Spinal cord (tissue), 10 donors: ENCODE measurements around the gene CPLX4. TPM values are rescaled to one million over a fixed set of nuclear protein-coding genes. Genes with fewer than 3 reads are reported as not detected.

ENCODE experiments used
- DNase-seq, 6 donors: peaks; one replicate each; pipeline versions ENCODE4 v3.0.0 to v3.0.0-alpha.2; 2013 to 2015; ENCODE audit warnings: low spot score in 6 of 6, low read depth in 4 of 6
- H3K27ac ChIP-seq: one replicate; pipeline ENCODE4 v1.5.1; 2013; ENCODE audit warnings: low read depth, low read length, control low read depth
- H3K27me3 ChIP-seq: one replicate; pipeline ENCODE4 v1.6.1; 2013; ENCODE audit warnings: low read length; ENCODE audit not compliant: control insufficient read depth, insufficient read depth
- H3K36me3 ChIP-seq: one replicate; pipeline ENCODE4 v1.6.1; 2013; ENCODE audit warnings: low read length; ENCODE audit not compliant: control insufficient read depth, insufficient read depth
- H3K4me1 ChIP-seq: one replicate; pipeline ENCODE4 v1.6.1; 2013; ENCODE audit warnings: low read length; ENCODE audit not compliant: control insufficient read depth, insufficient read depth
- H3K4me3 ChIP-seq: one replicate; pipeline ENCODE4 v1.5.1; 2013; ENCODE audit warnings: low read depth, low read length, control low read depth
- H3K9me3 ChIP-seq: one replicate; pipeline ENCODE4 v1.6.1; 2013; ENCODE audit warnings: low read length; ENCODE audit not compliant: control insufficient read depth, insufficient read depth
- WGBS: methylation state at CpG from one replicate; pipeline ENCODE4 v1.1.5; 2013; ENCODE audit warnings: missing lambda C conversion rate; ENCODE audit not compliant: insufficient coverage; 5-methylcytosine and 5-hydroxymethylcytosine counted together
- long read RNA-seq, 4 donors: transcript quantifications; one replicate each; lab custom pipeline, GENCODE V29; 2026
- polyA plus RNA-seq, 2 donors: library from polyadenylated mRNA; unstranded; fragments of 120-200 nt; gene quantifications; one replicate each; pipeline ENCODE4 v1.2.1, GENCODE V29; 2013; ENCODE audit not compliant: insufficient read length in 2 of 2
- total RNA-seq, 2 donors: library from RNA; depleted of rRNA in 1 of 2; stranded (reverse); fragments of 120-200 nt in 1 of 2; fragments of >200 nt in 1 of 2; gene quantifications; one replicate each; pipeline versions ENCODE4 v1.2.3 to v1.2.4, GENCODE V29; 2013 to 2014
- donor health status: healthy.

CPLX4 gene
- total RNA-seq, result under 1 TPM; 0.20 to 0.22 TPM
- under 1 TPM; 0.27 to 0.35 TPM for polyA plus RNA-seq
- long read RNA-seq, donor 1, result 0 reads
- long read RNA-seq, donor 2, result 0 reads
- long read RNA-seq, donor 3, result 0 reads
- long read RNA-seq, donor 4, result 0 reads

- no peak within 1 kb of the TSS for H3K4me3 ChIP-seq
- no CpG with 5 or more reads among the region's 4 CpGs for WGBS
- DNase-seq, result peak in 1 of 6 donors; percentile 84
- no peak within 1 kb of the TSS for H3K27ac ChIP-seq
- no peaks in the 10 kb centered on the region for H3K36me3 ChIP-seq
- no peaks in the 10 kb centered on the region for H3K27me3 ChIP-seq
- H3K4me1 ChIP-seq, result no peaks in the 10 kb centered on the region
- no peaks in the 10 kb centered on the region for H3K9me3 ChIP-seq
These were observed at the start of gene CPLX4 for GRCh38 chr18:59318460-59319050. CPLX4 (minus strand) TSS chr18:59318649; CDS start chr18:59318462, 187 bp downstream.

- peaks cover 18% of the 10 kb centered on the region for H3K27me3 ChIP-seq
These were observed 41.9 kb upstream of the CPLX4 start for GRCh38 chr18:59360381-59360780.

GRCh38 chr18:59359576-59359952, 41.1 kb upstream of the CPLX4 start:
- DNase-seq, result peak in 1 of 6 donors; percentile 9
- 0% methylated on average over 1 of the region's 4 CpGs for WGBS
- peak overlapping the region; percentile 86 for H3K4me3 ChIP-seq
- H3K4me1 ChIP-seq, result peaks cover 4% of the 10 kb centered on the region
- H3K27me3 ChIP-seq, result peaks cover 18% of the 10 kb centered on the region
- H3K27ac ChIP-seq, result no peak overlapping the region
- H3K36me3 ChIP-seq, result no peaks in the 10 kb centered on the region
- no peaks in the 10 kb centered on the region for H3K9me3 ChIP-seq

More at GRCh38 chr18:59360381-59360780, 41.9 kb upstream of the CPLX4 start:
- Histone ChIP-seq H3K27ac (no peak overlapping the region), H3K4me1 (peaks cover 4% of the 10 kb centered on the region), H3K9me3 (no peaks in the 10 kb centered on the region), H3K36me3 (no peaks in the 10 kb centered on the region), H3K4me3 (no peak overlapping the region)
- WGBS, result 92% methylated on average over 2 of the region's 3 CpGs
- peak in 1 of 6 donors; percentile 37 for DNase-seq

GRCh38 chr18:59358712-59359575, 40.5 kb upstream of the CPLX4 start, which contains the start of gene LMAN1:
LMAN1 (minus strand) TSS chr18:59359265; CDS start chr18:59359244, 21 bp downstream.
- Histone ChIP-seq H3K4me1 (peaks cover 4% of the 10 kb centered on the region), H3K27me3 (peaks cover 18% of the 10 kb centered on the region), H3K9me3 (no peaks in the 10 kb centered on the region), H3K36me3 (no peaks in the 10 kb centered on the region), H3K27ac (peak within 1 kb of the TSS; percentile 79), H3K4me3 (peak within 1 kb of the TSS; percentile 86)
- WGBS, result under 1% methylated on average over 73 of the region's 76 CpGs
- DNase-seq, result peak; percentile 84 to 98 (median 90)

- peaks cover 4% of the 10 kb centered on the region for H3K4me1 ChIP-seq
- 0% methylated on average over 5 of the region's 8 CpGs for WGBS
- H3K36me3 ChIP-seq, result no peaks in the 10 kb centered on the region
- H3K4me3 ChIP-seq, result peak overlapping the region; percentile 86
- peak overlapping the region; percentile 79 for H3K27ac ChIP-seq
- no peaks in the 10 kb centered on the region for H3K9me3 ChIP-seq
- DNase-seq, result no peak
- peaks cover 17% of the 10 kb centered on the region for H3K27me3 ChIP-seq
These were observed 39.9 kb upstream of the CPLX4 start for GRCh38 chr18:59358414-59358711.

GRCh38 chr18:59357928-59358327, 39.5 kb upstream of the CPLX4 start:
- Histone ChIP-seq H3K4me1 (peaks cover 4% of the 10 kb centered on the region), H3K9me3 (no peaks in the 10 kb centered on the region), H3K36me3 (no peaks in the 10 kb centered on the region), H3K4me3 (peak overlapping the region; percentile 86), H3K27me3 (peaks cover 13% of the 10 kb centered on the region), H3K27ac (no peak overlapping the region)
- DNase-seq, result peak in 1 of 6 donors; percentile 4
- 13% methylated on average over 1 of the region's 4 CpGs for WGBS

GRCh38 chr18:59354731-59355130, 36.3 kb upstream of the CPLX4 start:
- peaks cover 4% of the 10 kb centered on the region for H3K4me1 ChIP-seq
- H3K36me3 ChIP-seq, result peaks cover 7% of the 10 kb centered on the region
- H3K9me3 ChIP-seq, result no peaks in the 10 kb centered on the region
- no peak overlapping the region for H3K4me3 ChIP-seq
- no CpG with 5 or more reads among the region's 2 CpGs for WGBS
- H3K27ac ChIP-seq, result no peak overlapping the region
- no peak for DNase-seq
- no peaks in the 10 kb centered on the region for H3K27me3 ChIP-seq

- no CpG with 5 or more reads among the region's 4 CpGs for WGBS
These were observed 34.7 kb upstream of the CPLX4 start for GRCh38 chr18:59353079-59353680.

GRCh38 chr18:59352250-59352855, 33.9 kb upstream of the CPLX4 start:
- no peaks in the 10 kb centered on the region for H3K9me3 ChIP-seq
- no peak overlapping the region for H3K4me3 ChIP-seq
- H3K27ac ChIP-seq, result no peak overlapping the region
- no peaks in the 10 kb centered on the region for H3K4me1 ChIP-seq
- WGBS, result 100% methylated on average over 1 of the region's 3 CpGs
- no peak for DNase-seq
- no peaks in the 10 kb centered on the region for H3K27me3 ChIP-seq
- peaks cover 7% of the 10 kb centered on the region for H3K36me3 ChIP-seq

More at GRCh38 chr18:59353079-59353680, 34.7 kb upstream of the CPLX4 start:
- H3K9me3 ChIP-seq, result no peaks in the 10 kb centered on the region
- H3K4me1 ChIP-seq, result no peaks in the 10 kb centered on the region
- H3K27me3 ChIP-seq, result no peaks in the 10 kb centered on the region
- H3K36me3 ChIP-seq, result peaks cover 7% of the 10 kb centered on the region
- DNase-seq, result no peak
- H3K27ac ChIP-seq, result no peak overlapping the region
- H3K4me3 ChIP-seq, result no peak overlapping the region
